OCI-LY7 (cell line): ENCODE measurements around the gene GPR50.

ENCODE experiments used
- CTCF ChIP-seq: fragments of 200-600 bp; sonication (generic); conservative IDR thresholded peaks from 2 replicates; pipeline ENCODE4 v1.5.1; 2014; ENCODE audit warnings: mild to moderate bottlenecking, antibody characterized with exemption, low read length, moderate library complexity, mixed read lengths
- EZH2phosphoT487 ChIP-seq: fragments of 200-600 bp; sonication (generic); IDR thresholded peaks from 2 replicates; pipeline ENCODE4 v1.6.1; 2018; ENCODE audit warnings: low read depth, borderline replicate concordance, mild to moderate bottlenecking, mixed run types, antibody characterized with exemption, low read length, moderate library complexity, mixed read lengths

GRCh38 chrX:151183912-151184565, 7.7 kb downstream of the GPR50 start:
- TF ChIP-seq CTCF = no peak
- no peak for TF ChIP-seq EZH2phosphoT487
